HEK293 (cell line): Measurements from ENCODE around the gene ELAVL1.

ENCODE experiments used
- BCL11B ChIP-seq: fragments of 450-650 bp; formaldehyde crosslinking; IDR thresholded peaks from 2 replicates; pipeline ENCODE4 v1.5.1; 2016; ENCODE audit warnings: low read depth, missing biosample characterization, missing genetic modification characterization
- CTCF ChIP-seq: fragments of 450-650 bp; formaldehyde crosslinking; IDR thresholded peaks from 2 replicates; pipeline ENCODE4 v1.5.1; 2016; ENCODE audit warnings: missing biosample characterization, missing genetic modification characterization
- GLI4 ChIP-seq: fragments of 450-650 bp; formaldehyde crosslinking; IDR thresholded peaks from 2 replicates; pipeline ENCODE4 v1.5.1; 2016; ENCODE audit warnings: missing biosample characterization, missing genetic modification characterization
- HOXA7 ChIP-seq: sonication (generic); formaldehyde crosslinking; IDR thresholded peaks from 2 replicates; pipeline ENCODE4 v1.8.1; 2022; ENCODE audit warnings: missing genetic modification reagents, borderline replicate concordance
- REST ChIP-seq: fragments of 450-650 bp; formaldehyde crosslinking; IDR thresholded peaks from 2 replicates; pipeline ENCODE4 v1.5.1; 2016; ENCODE audit warnings: missing biosample characterization, missing genetic modification characterization
- ZBTB1 ChIP-seq: fragments of 450-650 bp; formaldehyde crosslinking; IDR thresholded peaks from 2 replicates; pipeline ENCODE4 v1.5.1; 2016; ENCODE audit warnings: missing biosample characterization, missing genetic modification characterization
- ZIC2 ChIP-seq: fragments of 450-650 bp; formaldehyde crosslinking; IDR thresholded peaks from 2 replicates; pipeline ENCODE4 v1.5.1; 2016; ENCODE audit warnings: missing biosample characterization, missing genetic modification characterization
- ZNF175 ChIP-seq: fragments of 450-650 bp; formaldehyde crosslinking; IDR thresholded peaks from 2 replicates; pipeline ENCODE4 v1.5.1; 2016; ENCODE audit warnings: missing biosample characterization, missing genetic modification characterization
- ZNF274 ChIP-seq, 2 experiments: fragments of 200-500 bp in 1 of 2; fragments of 450-650 bp in 1 of 2; sonication (Bioruptor generic) in 1 of 2; formaldehyde crosslinking in 1 of 2; IDR thresholded peaks; 2 replicates each; pipeline versions ENCODE4 v1.5.1 to v1.6.1; 2014 to 2016; ENCODE audit warnings: borderline replicate concordance in 1 of 2, inconsistent platforms in 1 of 2, low read length in 1 of 2, missing biosample characterization in 1 of 2, missing genetic modification characterization in 1 of 2
- ZNF426 ChIP-seq: fragments of 450-650 bp; formaldehyde crosslinking; IDR thresholded peaks from 2 replicates; pipeline ENCODE4 v1.5.1; 2017; ENCODE audit warnings: missing biosample characterization, missing genetic modification characterization, mild to moderate bottlenecking, inconsistent platforms, moderate library complexity
- ZNF596 ChIP-seq: fragments of 450-650 bp; IDR thresholded peaks from 2 replicates; pipeline ENCODE4 v1.5.0; 2018; ENCODE audit warnings: missing biosample characterization, mild to moderate bottlenecking, missing genetic modification characterization, moderate library complexity
- ZNF639 ChIP-seq: fragments of 450-650 bp; formaldehyde crosslinking; IDR thresholded peaks from 2 replicates; pipeline ENCODE4 v1.5.1; 2016; ENCODE audit warnings: missing biosample characterization, missing genetic modification characterization
- ZSCAN30 ChIP-seq: fragments of 450-650 bp; IDR thresholded peaks from 2 replicates; pipeline ENCODE4 v1.5.1; 2018; ENCODE audit warnings: missing biosample characterization, mild to moderate bottlenecking, missing genetic modification characterization, moderate library complexity

- TF ChIP-seq CTCF (tag by site-specific recombination) (no peak), ZIC2 (tag by site-specific recombination) (no peak), ZNF175 (no peak), BCL11B (tag by site-specific recombination) (no peak), HOXA7 (no peak), ZNF274 (IDR thresholded peaks at IDR 0.05; ENCODE audit: low read length) (no peak), ZNF274 (tag by site-specific recombination; IDR thresholded peaks at IDR 0.05; ENCODE audit: borderline replicate concordance) (no peak), ZSCAN30 (tag by site-specific recombination) (no peak), ZNF426 (tag by site-specific recombination) (no peak), REST (tag by site-specific recombination) (no peak), ZNF596 (tag by site-specific recombination) (no peak), ZNF639 (no peak), GLI4 (no peak), ZBTB1 (tag by site-specific recombination) (no peak)
These were observed 47.0 kb upstream of the ELAVL1 start, which contains the start of gene CCL25 for GRCh38 chr19:8052464-8052859.
